Measurements from ENCODE around the gene OSM. TPM values are rescaled to one million over a fixed set of nuclear protein-coding genes. Genes with fewer than 3 reads are reported as not detected.
A peak's percentile ranks its signal among the peaks of the same experiment; 100 is the strongest.
"Not testable (repeated sequence)": the region's sequence is repeated elsewhere in the genome, so short reads cannot be mapped to it uniquely, and the experiment has no call there.

The OSM gene
- total RNA-seq, 1 donor from 2014 or later = not detected

GRCh38 chr22:30219668-30220278 is 46.9 kb downstream of the OSM start:
- no peak for TF ChIP-seq CTCF (IDR thresholded peaks at IDR 0.05; ENCODE audit: insufficient read depth, low read length, poor library complexity, severe bottlenecking)
- no peaks in the 10 kb centered on the region for H3K27me3 ChIP-seq (ENCODE audit: control insufficient read depth, insufficient read depth, low read length)
- no peak overlapping the region for H3K4me3 ChIP-seq (ENCODE audit: low read depth, low read length)
- DNase-seq (ENCODE audit: low read depth) = no peak
- H3K36me3 ChIP-seq (ENCODE audit: control insufficient read depth, insufficient read depth, low read length) = no peaks in the 10 kb centered on the region

GRCh38 chr22:30219049-30219654 is 47.5 kb downstream of the OSM start:
- no peak for DNase-seq (ENCODE audit: low read depth)
- TF ChIP-seq CTCF (IDR thresholded peaks at IDR 0.05; ENCODE audit: insufficient read depth, low read length, poor library complexity, severe bottlenecking) = peak; percentile 27
- Histone ChIP-seq H3K27me3 (ENCODE audit: control insufficient read depth, insufficient read depth, low read length) (no peaks in the 10 kb centered on the region), H3K36me3 (ENCODE audit: control insufficient read depth, insufficient read depth, low read length) (no peaks in the 10 kb centered on the region), H3K4me3 (ENCODE audit: low read depth, low read length) (no peak overlapping the region)

GRCh38 chr22:30217698-30218560 is 48.7 kb downstream of the OSM start:
- no peak for DNase-seq (ENCODE audit: low read depth)
- H3K4me3 ChIP-seq (ENCODE audit: low read depth, low read length) = no peak overlapping the region
- H3K36me3 ChIP-seq (ENCODE audit: control insufficient read depth, insufficient read depth, low read length) = no peaks in the 10 kb centered on the region
- no peak for TF ChIP-seq CTCF (IDR thresholded peaks at IDR 0.05; ENCODE audit: insufficient read depth, low read length, poor library complexity, severe bottlenecking)
- no peaks in the 10 kb centered on the region for H3K27me3 ChIP-seq (ENCODE audit: control insufficient read depth, insufficient read depth, low read length)

GRCh38 chr22:30216710-30217109 is 49.9 kb downstream of the OSM start:
- no peak for DNase-seq (ENCODE audit: low read depth)
- TF ChIP-seq CTCF (IDR thresholded peaks at IDR 0.05; ENCODE audit: insufficient read depth, low read length, poor library complexity, severe bottlenecking) = no peak
- H3K27me3 ChIP-seq (ENCODE audit: control insufficient read depth, insufficient read depth, low read length) = no peaks in the 10 kb centered on the region
- H3K4me3 ChIP-seq (ENCODE audit: low read depth, low read length) = no peak overlapping the region
- H3K36me3 ChIP-seq (ENCODE audit: control insufficient read depth, insufficient read depth, low read length) = no peaks in the 10 kb centered on the region

GRCh38 chr22:30216272-30216671 is 50.4 kb downstream of the OSM start:
- DNase-seq (ENCODE audit: low read depth); H3K4me3 ChIP-seq (ENCODE audit: low read depth, low read length); H3K27me3 ChIP-seq (ENCODE audit: control insufficient read depth, insufficient read depth, low read length); H3K36me3 ChIP-seq (ENCODE audit: control insufficient read depth, insufficient read depth, low read length): not testable (repeated sequence)

- no peak for DNase-seq (ENCODE audit: low read depth)
- no peaks in the 10 kb centered on the region for H3K27me3 ChIP-seq (ENCODE audit: control insufficient read depth, insufficient read depth, low read length)
- H3K4me3 ChIP-seq (ENCODE audit: low read depth, low read length) = no peak overlapping the region
- no peaks in the 10 kb centered on the region for H3K36me3 ChIP-seq (ENCODE audit: control insufficient read depth, insufficient read depth, low read length)
- TF ChIP-seq CTCF (IDR thresholded peaks at IDR 0.05; ENCODE audit: insufficient read depth, low read length, poor library complexity, severe bottlenecking) = no peak
These were observed 51.8 kb downstream of the OSM start for GRCh38 chr22:30214703-30215407.
